Measurements from ENCODE around the gene LBH.

DNA sequence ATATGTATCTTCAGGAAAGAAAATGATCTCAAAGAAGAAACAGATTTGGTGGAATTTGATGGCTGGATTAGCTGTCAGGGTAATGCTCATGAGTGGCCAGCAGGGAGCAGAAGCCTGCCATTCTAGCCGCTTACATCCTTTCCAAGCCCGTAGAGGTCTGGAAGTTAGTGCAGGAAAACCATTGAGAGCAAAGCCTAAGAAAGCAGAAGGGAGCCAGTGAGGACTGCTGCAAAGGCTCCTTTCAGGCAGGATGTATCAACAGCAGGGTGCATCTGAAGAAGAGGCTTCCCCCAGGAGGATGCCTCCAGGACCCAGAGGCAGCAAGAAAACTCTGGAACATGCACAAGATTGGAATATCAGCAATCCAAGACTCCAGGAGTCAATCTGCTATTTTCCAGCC lies 22.9 kb upstream of the LBH start:
- TF ChIP-seq YY1 (IDR thresholded peaks at IDR 0.05; ENCODE audit: low read depth) (no peak), POLR2AphosphoS5 (IDR thresholded peaks at IDR 0.05; ENCODE audit: low read depth, low read length) (no peak)

All from SK-N-SH (cell line).